GM19023 (cell line): ENCODE data around the gene ETNK1.
"Not testable (repeated sequence)": the region's sequence is repeated elsewhere in the genome, so short reads cannot be mapped to it uniquely, and the experiment has no call there.

ENCODE experiments used
- ATAC-seq: cut with Tn5 transposase; IDR thresholded peaks from one replicate; pipeline ENCODE4 v1.9.1; 2021; ENCODE audit warnings: mild to moderate bottlenecking, moderate library complexity; ENCODE audit not compliant: unreplicated experiment

Gene ETNK1

GRCh38 chr12:22624870-22625761 is at the start of gene ETNK1:
TSS of gene ETNK1 (plus strand) at chr12:22625171. CDS start at chr12:22625431, 260 bp downstream.
- peak; percentile 99 for ATAC-seq

- no peak for ATAC-seq
Measured at GRCh38 chr12:22576065-22576464, 48.9 kb upstream of the ETNK1 start.

GRCh38 chr12:22576473-22576872 is 48.5 kb upstream of the ETNK1 start:
- no peak for ATAC-seq

GRCh38 chr12:22577667-22578066 is 47.3 kb upstream of the ETNK1 start:
- ATAC-seq: no peak

- ATAC-seq: no peak
Measured at GRCh38 chr12:22578328-22578727, 46.6 kb upstream of the ETNK1 start.

- no peak for ATAC-seq
Measured at GRCh38 chr12:22588817-22589216, 36.2 kb upstream of the ETNK1 start.

GRCh38 chr12:22593864-22594263 is 31.1 kb upstream of the ETNK1 start:
- ATAC-seq: no peak

GRCh38 chr12:22597539-22597938 is 27.4 kb upstream of the ETNK1 start:
- ATAC-seq: not testable (repeated sequence)

- no peak for ATAC-seq
Measured at GRCh38 chr12:22598141-22598762, 26.7 kb upstream of the ETNK1 start.

- ATAC-seq: no peak
Measured at GRCh38 chr12:22598763-22599161, 26.2 kb upstream of the ETNK1 start.

- no peak for ATAC-seq
Measured at GRCh38 chr12:22600181-22600580, 24.8 kb upstream of the ETNK1 start.

GRCh38 chr12:22609501-22609900 is 15.5 kb upstream of the ETNK1 start:
- ATAC-seq: no peak

- ATAC-seq: no peak
Measured at GRCh38 chr12:22610131-22610530, 14.8 kb upstream of the ETNK1 start.

- ATAC-seq: not testable (repeated sequence)
Measured at GRCh38 chr12:22612822-22613221, 12.1 kb upstream of the ETNK1 start.

GRCh38 chr12:22615963-22616501 is 8.9 kb upstream of the ETNK1 start:
- no peak for ATAC-seq

- no peak for ATAC-seq
Measured at GRCh38 chr12:22617630-22618029, 7.3 kb upstream of the ETNK1 start.

- ATAC-seq: peak; percentile 2
Measured at GRCh38 chr12:22624548-22624869, 462 bp upstream of the ETNK1 start.

- peak; percentile 46 for ATAC-seq
Measured at GRCh38 chr12:22625762-22626294, 857 bp downstream of the ETNK1 start.

GRCh38 chr12:22626406-22626805 is 1.4 kb downstream of the ETNK1 start:
- no peak for ATAC-seq

GRCh38 chr12:22627371-22627770 is 2.4 kb downstream of the ETNK1 start:
- no peak for ATAC-seq

- ATAC-seq: no peak
Measured at GRCh38 chr12:22628228-22628627, 3.3 kb downstream of the ETNK1 start.
